Stimulated activated naive CD8-positive, alpha-beta T cell treated with anti-CD3 and anti-CD28 coated beads, Interleukin-15, Interleukin-2, amounts not matched to agents 100 U/mL and 50 U/mL, for 24 hours (primary cell): Measurements from ENCODE around the gene RAB5B.
"Not testable (repeated sequence)": the region's sequence is repeated elsewhere in the genome, so short reads cannot be mapped to it uniquely, and the experiment has no call there.

Source experiments
- ATAC-seq: fragments of 150-1000 bp; cut with Tn5 transposase; one replicate; pipeline ENCODE4 v1.10.0; 2021
- DNase-seq: peaks from one replicate; pipeline ENCODE4 v3.0.0; 2021

RAB5B gene

GRCh38 chr12:55940065-55940732, 33.7 kb upstream of the RAB5B start:
- DNase-seq (peak; percentile 85), ATAC-seq (peak; percentile 88)

GRCh38 chr12:55942055-55942454, 31.8 kb upstream of the RAB5B start:
- ATAC-seq (no peak), DNase-seq (no peak)

- DNase-seq (no peak), ATAC-seq (no peak)
Observed at GRCh38 chr12:55942577-55943136, 31.2 kb upstream of the RAB5B start.

DNA sequence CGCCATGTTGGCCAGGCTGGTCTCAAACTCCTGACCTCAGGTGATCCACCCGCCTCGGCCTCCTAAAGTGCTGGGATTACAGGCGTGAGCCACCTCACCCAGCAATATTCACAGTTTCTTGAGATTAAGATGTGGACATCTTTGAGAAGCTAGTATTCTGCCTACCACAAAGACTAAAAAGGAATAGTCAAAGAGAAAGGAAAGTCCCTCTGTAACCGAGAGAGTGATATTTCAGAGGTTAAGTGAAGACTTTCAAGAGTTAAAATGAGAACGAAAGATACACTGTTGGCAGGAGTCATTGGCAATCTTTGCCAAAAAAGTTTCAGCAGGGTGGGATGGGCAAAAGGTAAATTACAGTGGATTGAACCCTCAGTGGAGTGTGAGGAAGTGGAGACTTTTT, 27.3 kb upstream of the RAB5B start:
- DNase-seq (no peak), ATAC-seq (peak; percentile 63)

- ATAC-seq (no peak), DNase-seq (no peak)
Observed at GRCh38 chr12:55955344-55955743, 18.5 kb upstream of the RAB5B start.

GRCh38 chr12:55955800-55956508, 17.9 kb upstream of the RAB5B start:
- ATAC-seq (peak; percentile 76), DNase-seq (peak; percentile 63)

DNA sequence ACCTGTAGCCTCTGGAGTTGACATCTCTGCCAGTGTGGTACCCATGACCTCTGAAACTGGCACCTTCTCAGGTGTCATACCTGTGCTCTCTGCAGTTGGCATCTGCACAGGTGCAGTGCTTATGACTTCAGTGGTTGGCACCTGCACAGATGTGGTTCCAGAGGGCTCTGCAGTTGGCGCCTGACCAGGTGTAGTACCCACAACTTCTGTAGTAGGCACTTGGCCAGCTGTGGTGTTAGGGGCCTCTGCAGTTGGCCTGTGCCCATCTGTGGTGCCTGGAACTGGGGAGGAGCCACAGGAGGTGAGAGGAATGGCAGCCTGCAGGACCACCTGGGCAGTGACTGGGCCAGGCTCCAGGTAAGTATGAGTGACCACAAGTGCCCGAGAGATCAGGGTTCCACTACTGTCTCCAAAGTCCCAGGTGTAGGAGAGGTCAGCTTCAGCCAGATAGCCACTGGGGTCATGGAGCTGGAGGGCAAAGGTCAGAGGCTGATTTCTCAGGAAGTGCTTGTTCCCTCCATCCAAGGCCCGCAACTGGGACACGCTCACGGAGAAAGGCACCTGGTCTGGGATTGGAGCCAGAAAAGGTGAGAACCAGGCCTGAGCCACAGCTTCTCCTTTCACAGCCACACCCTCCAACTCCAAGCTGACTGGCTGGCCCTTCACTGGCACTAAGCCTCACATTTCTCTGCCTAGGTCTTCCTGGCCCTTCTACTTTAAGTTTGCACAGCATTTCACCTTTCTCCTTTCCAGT, 16.6 kb upstream of the RAB5B start:
- no peak for DNase-seq
- ATAC-seq: no peak

GRCh38 chr12:55963760-55964159, 10.1 kb upstream of the RAB5B start:
- DNase-seq (no peak), ATAC-seq (no peak)

DNA sequence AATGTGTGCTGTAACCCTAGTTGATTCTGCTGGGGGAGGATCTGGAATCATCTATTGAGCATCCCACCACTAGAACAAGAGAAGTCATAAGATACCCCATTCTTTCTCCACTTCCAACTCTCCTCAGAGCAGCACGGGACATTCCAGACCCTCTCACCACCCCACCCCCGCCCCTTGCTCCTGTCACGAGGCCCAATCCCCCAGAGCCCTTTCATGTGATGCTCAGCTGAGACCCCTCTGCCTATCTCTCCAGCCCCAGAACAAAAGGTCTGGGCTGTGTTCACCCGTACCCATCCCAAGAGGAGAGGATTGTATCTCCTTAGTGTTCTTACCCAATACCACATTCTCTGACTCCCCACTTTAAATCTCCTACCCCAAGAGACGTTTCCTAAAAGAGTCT, 8.6 kb upstream of the RAB5B start:
- DNase-seq: no peak
- ATAC-seq: no peak

- ATAC-seq (no peak), DNase-seq (no peak)
Observed at GRCh38 chr12:55965941-55966407, 7.9 kb upstream of the RAB5B start, which contains the start of gene PMEL. Gene PMEL (minus strand): TSS chr12:55966042. CDS start chr12:55966011, 31 bp downstream.

DNA sequence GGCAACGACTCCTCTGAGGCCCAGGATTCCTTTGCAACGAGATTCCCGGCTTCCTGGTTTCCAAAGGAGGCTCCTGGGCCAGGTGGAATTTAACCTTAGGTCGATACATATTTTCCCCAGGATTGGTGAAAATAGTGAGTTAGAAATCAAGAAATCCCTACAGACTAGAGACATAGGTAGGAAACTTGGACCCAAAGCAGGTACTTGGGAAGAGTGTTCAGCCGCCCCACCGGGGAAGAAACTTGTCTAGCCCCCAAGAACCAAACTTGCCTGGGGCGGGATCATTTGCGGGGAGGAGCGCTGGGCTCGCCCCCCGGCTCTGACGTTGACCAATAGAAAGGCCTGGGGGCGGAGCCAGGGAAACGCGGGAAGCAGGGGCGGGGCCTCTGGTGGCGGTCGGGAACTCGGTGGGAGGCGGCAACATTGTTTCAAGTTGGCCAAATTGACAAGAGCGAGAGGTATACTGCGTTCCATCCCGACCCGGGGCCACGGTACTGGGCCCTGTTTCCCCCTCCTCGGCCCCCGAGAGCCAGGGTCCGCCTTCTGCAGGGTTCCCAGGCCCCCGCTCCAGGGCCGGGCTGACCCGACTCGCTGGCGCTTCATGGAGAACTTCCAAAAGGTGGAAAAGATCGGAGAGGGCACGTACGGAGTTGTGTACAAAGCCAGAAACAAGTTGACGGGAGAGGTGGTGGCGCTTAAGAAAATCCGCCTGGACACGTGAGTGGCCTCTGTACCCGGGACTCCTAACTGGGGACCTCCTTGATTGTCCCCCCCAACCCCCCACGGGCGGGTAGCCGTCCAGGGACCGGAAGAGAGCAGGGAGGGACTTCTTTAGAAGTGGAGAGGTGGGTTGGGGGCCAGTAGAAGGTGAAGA, 7.2 kb upstream of the RAB5B start, which contains the start of gene CDK2:
TSS of gene CDK2 (plus strand) at position 423 of the 874 bp plus-strand sequence. CDS start at position 602, 179 bp downstream.
- peak; percentile 97 for DNase-seq
- peak; percentile 96 for ATAC-seq

DNA sequence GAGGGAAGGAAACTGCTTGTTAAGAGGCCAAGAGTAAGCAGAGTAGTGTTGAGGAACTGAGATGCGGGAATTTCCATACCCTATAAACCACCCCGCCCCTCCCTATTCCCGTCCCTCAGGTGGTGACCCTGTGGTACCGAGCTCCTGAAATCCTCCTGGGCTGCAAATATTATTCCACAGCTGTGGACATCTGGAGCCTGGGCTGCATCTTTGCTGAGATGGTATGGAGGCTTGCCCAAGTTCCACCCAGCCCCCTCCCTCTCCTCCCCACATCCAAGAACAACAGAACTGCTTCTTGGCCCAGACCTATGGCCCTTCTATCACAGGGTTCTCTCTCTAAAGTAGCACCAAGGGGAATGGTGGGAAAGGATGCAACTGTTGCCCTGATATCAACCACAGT, 4.5 kb upstream of the RAB5B start:
- DNase-seq: no peak
- no peak for ATAC-seq

DNA sequence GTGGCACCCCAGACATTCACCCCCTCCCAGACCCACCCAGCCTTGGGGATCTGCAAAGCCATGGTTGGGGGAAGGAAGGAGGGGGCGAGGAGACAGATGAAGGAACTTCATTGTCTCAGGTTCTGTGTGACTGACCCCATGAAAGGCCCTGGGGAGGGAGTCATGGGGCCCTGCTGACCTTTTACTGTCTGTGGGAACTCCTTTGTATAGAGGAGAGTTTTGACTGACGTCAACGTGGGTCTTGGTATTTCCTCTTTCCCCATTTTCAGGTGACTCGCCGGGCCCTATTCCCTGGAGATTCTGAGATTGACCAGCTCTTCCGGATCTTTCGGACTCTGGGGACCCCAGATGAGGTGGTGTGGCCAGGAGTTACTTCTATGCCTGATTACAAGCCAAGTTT, 3.1 kb upstream of the RAB5B start:
- DNase-seq (no peak), ATAC-seq (no peak)

DNA sequence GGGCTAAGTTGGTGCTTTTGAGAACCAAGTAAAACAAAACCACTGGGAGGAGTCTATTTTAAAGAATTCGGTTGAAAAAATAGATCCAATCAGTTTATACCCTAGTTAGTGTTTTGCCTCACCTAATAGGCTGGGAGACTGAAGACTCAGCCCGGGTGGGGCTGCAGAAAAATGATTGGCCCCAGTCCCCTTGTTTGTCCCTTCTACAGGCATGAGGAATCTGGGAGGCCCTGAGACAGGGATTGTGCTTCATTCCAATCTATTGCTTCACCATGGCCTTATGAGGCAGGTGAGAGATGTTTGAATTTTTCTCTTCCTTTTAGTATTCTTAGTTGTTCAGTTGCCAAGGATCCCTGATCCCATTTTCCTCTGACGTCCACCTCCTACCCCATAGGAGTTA, 1.8 kb upstream of the RAB5B start:
- DNase-seq (no peak), ATAC-seq (no peak)

- DNase-seq: no peak
- ATAC-seq: no peak
Observed at GRCh38 chr12:55972456-55972855, 1.4 kb upstream of the RAB5B start.

DNA sequence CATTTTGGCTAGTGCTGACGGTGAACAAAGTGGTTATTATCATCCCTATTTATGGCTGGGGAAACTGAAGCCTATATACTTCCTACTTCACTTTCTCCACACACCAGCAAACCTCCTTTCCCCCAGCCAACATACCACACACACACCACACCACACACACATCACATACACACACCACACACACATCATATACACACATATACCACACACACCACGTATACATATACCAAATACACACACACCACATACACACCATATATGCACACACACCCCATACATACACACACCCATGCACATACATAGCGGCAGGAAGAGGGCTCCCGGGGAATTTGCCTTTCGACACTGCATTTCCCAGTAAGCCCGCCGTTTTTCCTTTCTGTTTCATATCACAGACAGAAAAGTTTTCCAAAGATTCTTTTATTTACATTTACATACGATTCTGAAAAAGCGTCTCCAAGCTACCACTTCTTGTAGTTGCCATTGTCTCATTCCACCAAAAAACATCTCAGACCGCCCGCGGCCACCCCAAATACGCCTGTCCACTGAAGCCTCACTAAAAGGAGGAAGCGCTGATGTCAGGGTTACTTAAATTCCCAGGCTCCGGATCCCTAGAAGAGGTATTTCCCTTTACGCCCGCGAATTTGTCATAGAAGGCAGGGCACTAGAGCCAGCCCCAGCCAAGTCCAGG, 823 bp upstream of the RAB5B start:
- ATAC-seq (no peak), DNase-seq (no peak)

DNA sequence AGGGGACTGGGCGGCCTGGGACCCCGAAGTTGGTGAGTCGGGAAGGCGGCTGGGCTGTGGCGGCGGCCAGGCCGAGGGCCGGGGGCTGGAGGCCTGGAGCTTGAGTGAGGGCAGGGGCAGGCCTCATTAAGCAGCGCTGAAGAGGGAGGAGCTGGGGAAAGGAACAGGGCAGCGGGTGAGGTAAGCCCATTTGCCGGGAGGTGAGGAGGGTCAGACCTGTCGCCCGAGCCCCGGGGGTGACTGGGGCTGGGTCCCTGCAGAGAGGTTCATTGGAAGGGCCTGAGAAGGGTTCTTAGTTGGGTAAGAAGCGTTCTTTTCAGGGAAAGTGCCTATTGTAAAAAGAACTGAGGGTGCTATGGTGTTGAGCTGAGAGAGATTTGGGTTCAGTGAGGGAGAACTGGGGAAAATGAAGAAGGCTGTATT, 441 bp downstream of the RAB5B start:
- peak; percentile 3 for ATAC-seq
- DNase-seq: peak; percentile 44

GRCh38 chr12:55978393-55978792, 4.5 kb downstream of the RAB5B start:
- no peak for ATAC-seq
- no peak for DNase-seq

GRCh38 chr12:55979069-55979468, 5.2 kb downstream of the RAB5B start:
- DNase-seq (no peak), ATAC-seq (no peak)

- DNase-seq, ATAC-seq: not testable (repeated sequence)
Observed at GRCh38 chr12:55981882-55982281, 8.0 kb downstream of the RAB5B start.
